ENCODE results near the gene HNRNPUL2.

Gene HNRNPUL2

GRCh38 chr11:62666259-62666926 is 60.9 kb downstream of the HNRNPUL2 start:
- no peak for DNase-seq

GRCh38 chr11:62665599-62666258 is 61.5 kb downstream of the HNRNPUL2 start:
- DNase-seq, result peak; percentile 51 to 65

DNA sequence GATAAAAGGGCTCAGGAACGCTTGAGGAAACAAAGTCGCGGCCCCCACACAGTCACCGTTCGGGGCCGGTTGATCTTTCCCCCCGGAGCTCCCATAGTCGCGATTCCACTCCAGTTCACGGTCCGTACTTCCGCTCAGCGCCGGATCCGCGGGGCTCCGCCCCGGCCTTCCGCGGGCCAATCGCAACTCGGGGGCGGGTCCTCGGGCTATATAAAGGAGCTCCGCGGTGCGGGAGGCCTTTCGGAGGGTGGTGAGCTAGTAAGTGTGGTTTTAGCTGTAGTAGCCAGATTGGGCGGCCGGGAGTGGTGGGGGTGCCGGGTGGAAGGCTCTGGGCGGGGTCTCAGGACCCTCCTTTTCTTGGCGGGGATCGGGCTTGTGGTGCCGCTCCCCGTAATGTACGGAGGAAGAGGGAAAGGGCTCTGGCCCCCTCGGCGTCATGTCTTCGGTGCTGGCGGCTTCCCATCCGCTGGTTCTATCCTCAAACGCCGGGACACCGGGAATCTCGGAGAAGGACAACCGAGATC is 62.1 kb downstream of the HNRNPUL2 start, which contains the start of the genes C11orf98 and CSKMT:
Gene C11orf98, minus strand, starts transcription at position 136 of the 524 bp plus-strand sequence. Its CDS starts 41 bp downstream, at position 95.
Gene CSKMT, plus strand, starts transcription at position 238 of the 524 bp plus-strand sequence. CDS start 568 bp downstream, outside the sequence.
- peak; percentile 95 to 96 for DNase-seq

DNA sequence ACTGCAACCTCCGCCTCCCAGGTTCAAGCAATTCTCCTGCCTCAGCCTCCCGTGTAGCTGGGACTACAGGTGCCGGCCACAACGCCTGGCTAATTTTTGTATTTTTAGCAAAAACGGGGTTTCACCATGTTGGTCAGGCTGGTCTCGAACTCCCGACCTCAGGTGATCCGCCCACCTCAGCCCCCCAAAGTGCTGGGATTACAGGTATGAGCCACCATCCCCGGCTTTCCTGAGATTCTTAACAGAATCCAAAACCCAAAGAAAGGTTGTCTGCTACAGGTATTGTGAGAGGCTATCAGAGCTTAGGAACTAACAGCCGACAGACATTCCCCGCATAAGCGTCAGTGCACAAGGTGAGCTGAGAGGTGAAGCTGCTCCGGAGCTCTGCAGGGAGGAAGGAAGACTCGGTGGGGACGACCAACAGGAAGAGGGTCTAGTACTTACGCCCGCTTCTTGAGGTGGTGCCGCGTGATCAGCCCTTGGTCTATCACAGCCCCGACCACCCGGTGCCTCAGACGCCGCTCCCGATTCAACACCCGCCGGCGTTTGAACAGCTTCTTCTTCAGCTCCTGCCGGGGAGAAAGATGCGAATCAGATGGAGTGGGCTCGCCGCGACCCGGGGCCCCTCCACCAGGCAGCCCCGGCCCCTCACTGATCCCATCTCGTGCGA is 62.7 kb downstream of the HNRNPUL2 start:
- DNase-seq, result no peak
